GM21737 (cell line): ENCODE results near the gene MBNL1.
"Not testable (repeated sequence)": the region's sequence is repeated elsewhere in the genome, so short reads cannot be mapped to it uniquely, and the experiment has no call there.

Experiments used
- ATAC-seq: cut with Tn5 transposase; IDR thresholded peaks from one replicate; pipeline ENCODE4 v1.9.1; 2021; ENCODE audit warnings: mild to moderate bottlenecking, moderate library complexity; ENCODE audit not compliant: unreplicated experiment

MBNL1 gene

DNA sequence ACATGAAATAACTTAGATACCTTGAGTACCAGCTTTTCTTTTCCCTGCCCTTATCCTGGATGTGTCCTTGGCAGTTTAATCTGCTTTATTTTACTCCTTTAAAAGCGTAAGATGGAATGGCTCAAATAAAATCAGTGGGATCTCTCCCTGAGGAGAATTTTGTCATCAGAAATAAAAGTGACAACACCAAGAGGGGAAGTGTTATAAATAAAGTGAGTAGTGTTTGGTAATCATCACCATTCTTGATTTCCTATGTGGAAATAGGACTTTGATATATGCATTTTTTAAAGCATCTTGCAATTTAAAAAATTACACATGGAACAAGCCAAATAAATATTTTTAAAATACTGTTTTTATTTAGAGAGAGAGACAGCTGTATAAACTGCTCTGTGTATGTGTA, 76.5 kb downstream of the MBNL1 start:
- ATAC-seq: no peak

DNA sequence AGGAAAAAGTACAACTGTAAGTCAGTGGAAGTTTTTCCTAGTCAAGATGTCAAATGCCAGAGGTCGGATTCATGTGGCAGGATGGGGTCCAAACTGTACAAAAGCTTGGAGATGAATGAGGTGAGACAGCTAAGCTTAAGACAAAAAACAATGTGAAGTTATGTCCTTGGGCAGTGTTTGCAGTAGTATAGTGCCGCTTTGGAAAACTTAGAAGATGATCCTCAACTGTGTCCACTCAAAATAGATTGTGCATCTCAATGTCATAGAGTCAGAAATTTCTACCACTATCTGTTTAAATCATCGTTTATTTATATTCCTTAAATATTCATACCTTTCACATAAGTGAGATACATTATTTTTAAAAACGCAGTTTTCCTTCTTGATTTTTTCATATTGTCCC, 77.3 kb downstream of the MBNL1 start:
- ATAC-seq: no peak

- ATAC-seq: no peak
These were observed 78.0 kb downstream of the MBNL1 start for GRCh38 chr3:152346740-152347139.

DNA sequence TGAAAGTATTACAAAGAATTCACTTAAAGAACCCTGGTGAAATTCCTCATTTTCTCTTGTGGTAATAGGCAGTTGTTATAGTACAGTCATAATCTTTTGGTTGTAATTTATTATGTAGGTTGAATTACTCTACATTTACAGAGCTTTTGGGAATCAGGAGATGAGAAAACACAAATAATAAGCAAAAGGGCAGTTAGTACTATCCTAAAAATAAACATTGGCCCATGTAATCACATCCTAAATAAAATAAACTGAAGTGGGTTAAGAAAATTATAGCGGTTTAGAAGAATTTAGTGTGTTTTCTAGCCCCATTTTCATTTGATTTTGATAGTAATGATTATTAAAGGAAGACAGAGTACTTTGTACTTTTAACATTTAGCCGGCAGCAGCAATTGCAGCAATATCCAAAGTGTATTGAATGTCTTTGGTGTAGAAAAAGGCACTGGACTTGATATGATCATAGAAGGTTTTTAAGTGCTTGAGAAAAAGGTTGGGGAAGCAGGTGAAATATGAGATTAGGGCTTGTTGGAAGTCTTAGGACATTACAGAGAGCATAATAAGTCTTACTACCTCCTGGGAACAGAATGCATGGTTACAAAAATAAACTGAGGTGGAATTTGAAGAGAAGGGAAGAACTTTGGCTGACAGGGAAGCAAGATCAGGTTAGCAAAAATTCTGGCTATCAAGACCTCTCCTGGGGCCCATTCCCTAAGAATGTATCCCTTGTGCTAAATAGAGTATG, 79.9 kb downstream of the MBNL1 start:
- ATAC-seq: no peak

DNA sequence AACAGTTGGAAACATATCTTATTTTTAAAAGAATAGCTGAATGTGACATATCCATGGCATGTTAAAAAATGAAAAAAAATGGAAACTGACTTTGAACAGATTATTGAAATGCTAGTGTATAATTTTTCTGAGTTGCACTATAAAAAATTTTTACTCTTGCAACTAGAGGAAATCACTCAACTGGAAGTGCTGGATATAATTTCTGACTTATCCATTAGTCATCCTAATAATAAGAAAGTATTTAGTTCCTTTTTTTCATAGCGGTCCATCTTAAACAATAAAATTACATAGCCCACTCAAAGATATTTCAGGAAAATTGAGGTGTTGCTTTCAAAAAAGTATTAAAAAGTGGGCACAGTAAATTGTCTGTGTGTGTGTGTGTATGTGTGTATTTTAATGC, 80.7 kb downstream of the MBNL1 start:
- ATAC-seq: no peak

- ATAC-seq: no peak
These were observed 81.4 kb downstream of the MBNL1 start for GRCh38 chr3:152350139-152350538.

GRCh38 chr3:152350776-152351175, 82.0 kb downstream of the MBNL1 start:
- no peak for ATAC-seq

DNA sequence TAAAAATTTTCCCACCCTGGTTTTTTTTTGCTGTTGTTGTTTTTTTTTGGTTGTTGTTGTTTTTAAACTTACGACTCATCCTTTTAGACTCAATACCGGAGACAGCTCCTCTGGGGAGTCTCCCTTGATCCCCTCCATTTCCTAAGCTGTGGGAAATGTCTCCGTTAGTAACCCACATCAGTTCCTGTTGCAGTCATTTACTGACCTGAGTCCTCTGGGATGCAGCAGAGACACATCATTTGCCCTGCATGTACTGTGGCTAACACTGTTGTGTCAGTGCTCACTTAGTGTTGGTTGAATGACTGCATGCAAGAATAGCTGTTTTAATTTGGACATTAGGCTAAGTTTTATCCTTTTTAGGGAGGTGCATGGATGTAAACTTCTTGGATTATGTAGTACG, 83.8 kb downstream of the MBNL1 start:
- ATAC-seq: no peak

DNA sequence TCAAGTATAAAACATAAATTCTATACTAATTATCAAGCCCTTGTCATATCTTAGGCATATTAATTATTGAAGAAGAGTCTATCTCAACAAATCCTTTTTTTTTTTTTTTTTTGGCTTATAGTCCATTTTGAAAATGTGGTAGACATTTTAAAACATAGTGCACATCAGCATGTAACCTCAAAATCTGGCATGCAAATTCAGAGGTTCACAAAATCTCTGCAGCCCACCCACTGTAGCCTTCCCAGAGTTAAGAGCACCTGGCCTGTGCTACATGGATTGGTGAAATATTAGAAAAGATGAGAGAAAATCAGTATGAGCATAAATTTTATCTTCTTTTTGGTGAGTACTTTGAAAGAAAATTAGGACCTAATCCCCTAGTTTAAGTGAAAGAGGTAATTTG, 84.8 kb downstream of the MBNL1 start:
- ATAC-seq: no peak

DNA sequence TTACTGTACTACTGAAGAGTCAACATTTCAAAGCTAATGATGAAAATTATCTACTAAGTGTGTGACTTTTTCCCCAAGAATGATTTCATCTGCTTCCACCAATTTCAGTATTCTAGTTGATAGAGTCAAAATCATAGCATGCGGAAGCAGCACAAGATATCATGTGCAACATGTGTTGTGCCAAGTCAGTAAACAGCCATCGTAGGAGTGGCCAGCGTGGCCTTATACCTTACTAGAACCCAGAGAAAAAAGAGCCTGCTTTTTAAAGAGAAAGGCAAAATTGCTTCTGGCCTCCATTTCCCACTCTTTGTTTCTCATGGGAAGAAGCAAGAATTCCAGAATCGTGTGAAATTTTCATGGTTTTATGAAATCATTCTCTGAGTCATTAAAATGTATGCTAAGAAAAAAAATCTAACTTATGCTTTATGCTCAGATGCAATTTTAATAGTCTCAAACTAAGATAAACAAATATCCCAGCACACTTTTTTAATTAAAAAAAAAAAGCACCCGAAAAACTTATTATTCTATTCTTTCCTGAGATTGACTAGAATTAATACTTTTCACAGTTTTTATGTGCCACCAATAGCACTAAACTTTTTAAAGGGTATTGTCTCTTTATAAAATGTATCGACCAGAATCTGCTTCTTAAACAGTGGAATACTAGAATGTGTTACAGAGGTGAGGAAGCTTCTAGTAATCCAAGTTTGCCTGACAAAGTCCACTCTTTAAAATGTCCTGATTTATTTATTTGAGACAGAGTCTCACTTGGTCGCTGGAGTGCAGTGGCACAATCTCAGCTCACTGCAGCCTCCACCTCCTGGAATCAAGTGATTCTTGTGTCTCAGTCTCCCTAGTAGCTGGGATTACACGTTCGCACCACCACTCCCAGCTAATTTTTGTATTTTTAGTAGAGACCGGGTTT, 87.3 kb downstream of the MBNL1 start:
- no peak for ATAC-seq

- ATAC-seq: peak; percentile 65
These were observed 88.1 kb downstream of the MBNL1 start for GRCh38 chr3:152356870-152357276.

GRCh38 chr3:152357587-152357986, 88.9 kb downstream of the MBNL1 start:
- ATAC-seq: no peak

GRCh38 chr3:152359385-152360248, 90.9 kb downstream of the MBNL1 start:
- no peak for ATAC-seq

DNA sequence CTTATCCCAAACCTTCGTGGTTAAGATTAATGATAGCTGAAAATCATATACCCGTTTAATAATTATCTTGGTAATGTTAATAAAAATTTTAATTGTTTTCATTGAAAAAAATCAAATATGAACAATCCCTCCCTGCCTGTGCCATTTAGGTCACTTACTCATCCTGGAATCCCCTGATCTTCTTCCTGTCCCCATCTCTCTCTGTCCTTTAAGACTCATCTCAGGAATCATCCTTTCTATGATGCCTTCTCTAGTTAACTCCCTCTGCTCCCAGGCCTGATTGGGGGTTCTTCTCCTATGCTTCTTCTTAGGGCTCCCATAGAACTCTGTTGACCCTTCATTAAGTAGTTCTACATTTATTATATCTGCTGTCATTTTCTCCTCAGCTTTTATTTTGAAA, 91.6 kb downstream of the MBNL1 start:
- no peak for ATAC-seq

- no peak for ATAC-seq
These were observed 92.2 kb downstream of the MBNL1 start for GRCh38 chr3:152360966-152361365.

GRCh38 chr3:152362086-152362485, 93.4 kb downstream of the MBNL1 start:
- no peak for ATAC-seq

- no peak for ATAC-seq
These were observed 95.5 kb downstream of the MBNL1 start for GRCh38 chr3:152364237-152364636.

DNA sequence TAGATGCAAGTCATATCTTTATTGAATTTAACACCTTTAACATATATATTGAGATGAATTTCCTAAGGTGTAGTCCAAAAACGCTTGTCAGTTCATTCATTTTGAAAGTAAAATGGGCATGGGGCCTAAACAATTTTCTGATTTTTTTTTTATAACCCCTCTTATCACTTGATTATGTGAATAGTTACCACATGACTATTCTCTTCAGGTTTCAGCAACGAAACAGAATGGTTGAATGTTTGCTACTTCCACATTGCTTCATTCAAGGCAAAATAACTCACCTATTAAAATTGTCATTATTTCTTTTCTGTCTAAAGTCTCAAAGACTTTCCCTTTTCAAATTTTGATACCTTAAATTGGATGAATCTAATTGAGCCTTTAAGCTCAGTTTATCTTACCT, 96.4 kb downstream of the MBNL1 start:
- ATAC-seq: no peak

- no peak for ATAC-seq
These were observed 97.3 kb downstream of the MBNL1 start for GRCh38 chr3:152365766-152366593.

DNA sequence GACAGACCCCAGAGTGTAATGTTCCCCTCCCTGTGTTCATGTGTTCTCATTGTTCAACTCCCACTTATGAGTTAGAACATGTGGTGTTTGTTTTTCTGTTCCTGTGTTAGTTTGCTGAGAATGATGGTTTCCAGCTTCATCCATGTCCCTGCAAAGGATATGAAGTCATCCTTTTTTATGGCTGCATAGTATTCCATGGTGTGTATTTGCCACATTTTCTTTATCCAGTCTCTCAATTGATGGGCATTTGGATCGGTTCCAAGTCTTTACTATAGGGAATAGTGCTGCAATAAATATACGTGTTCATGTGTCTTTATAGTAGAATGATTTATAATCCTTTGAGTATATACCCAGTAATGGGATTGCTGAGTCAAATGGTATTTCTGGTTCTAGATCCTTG, 98.5 kb downstream of the MBNL1 start:
- not testable (repeated sequence) for ATAC-seq
